ENCODE data around the gene RALB.

The RALB gene

GRCh38 chr2:120321721-120322284 is 69.2 kb downstream of the RALB start:
- DNase-seq (ENCODE audit: insufficient read length, low spot score) (no peak), FAIRE-seq (no peak)
- TF ChIP-seq POLR2A (IDR thresholded peaks at IDR 0.05; ENCODE audit: low read depth, low read length), result no peak

DNA sequence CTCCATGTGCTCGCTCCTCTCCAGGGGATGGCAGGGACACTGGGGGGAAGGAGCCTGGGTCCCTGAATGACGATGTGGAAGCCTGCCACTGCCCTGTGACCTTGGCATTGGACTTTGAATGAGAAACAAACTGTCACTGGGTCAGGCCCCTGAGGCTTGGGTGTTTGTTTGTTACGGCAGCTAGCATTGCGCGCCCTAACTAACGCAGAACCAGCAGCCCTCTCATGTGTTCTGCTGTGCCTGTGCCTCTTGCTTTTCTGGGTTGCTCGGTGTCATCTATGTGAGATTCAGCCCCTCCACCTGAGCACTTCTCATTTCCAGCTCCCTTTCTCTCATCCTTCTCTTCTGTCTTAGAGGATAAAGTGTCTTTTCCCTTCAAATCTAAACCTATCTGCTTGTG is 69.7 kb downstream of the RALB start:
- no peak for TF ChIP-seq POLR2A (IDR thresholded peaks at IDR 0.05; ENCODE audit: low read depth, low read length)
- no peak for FAIRE-seq

DNA sequence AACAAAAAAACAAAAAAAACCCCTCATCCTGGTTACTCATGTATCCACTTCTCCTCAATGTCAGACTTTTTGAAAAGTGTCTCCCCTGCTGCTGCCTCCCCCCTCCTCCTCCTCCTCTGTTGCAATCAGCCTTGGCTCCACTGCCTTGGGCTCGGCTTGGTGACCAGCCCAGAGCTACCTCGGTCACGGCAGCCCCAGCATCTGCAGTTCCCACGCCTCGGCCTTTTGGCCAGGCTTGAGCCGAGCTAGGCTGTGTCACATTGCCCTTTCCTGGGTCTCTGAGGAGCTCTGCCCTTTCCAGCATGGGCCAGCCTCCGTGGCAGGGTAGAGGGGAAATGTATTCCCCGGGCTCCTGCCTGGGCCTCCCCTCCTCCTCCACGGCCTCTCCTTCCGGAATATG is 70.6 kb downstream of the RALB start:
- TF ChIP-seq POLR2A (IDR thresholded peaks at IDR 0.05; ENCODE audit: low read depth, low read length), result no peak
- DNase-seq (ENCODE audit: insufficient read length, low spot score) (no peak), FAIRE-seq (no peak)

More for the DNA sequence above, 69.7 kb downstream of the RALB start:
- DNase-seq (ENCODE audit: insufficient read length, low spot score), result no peak

DNA sequence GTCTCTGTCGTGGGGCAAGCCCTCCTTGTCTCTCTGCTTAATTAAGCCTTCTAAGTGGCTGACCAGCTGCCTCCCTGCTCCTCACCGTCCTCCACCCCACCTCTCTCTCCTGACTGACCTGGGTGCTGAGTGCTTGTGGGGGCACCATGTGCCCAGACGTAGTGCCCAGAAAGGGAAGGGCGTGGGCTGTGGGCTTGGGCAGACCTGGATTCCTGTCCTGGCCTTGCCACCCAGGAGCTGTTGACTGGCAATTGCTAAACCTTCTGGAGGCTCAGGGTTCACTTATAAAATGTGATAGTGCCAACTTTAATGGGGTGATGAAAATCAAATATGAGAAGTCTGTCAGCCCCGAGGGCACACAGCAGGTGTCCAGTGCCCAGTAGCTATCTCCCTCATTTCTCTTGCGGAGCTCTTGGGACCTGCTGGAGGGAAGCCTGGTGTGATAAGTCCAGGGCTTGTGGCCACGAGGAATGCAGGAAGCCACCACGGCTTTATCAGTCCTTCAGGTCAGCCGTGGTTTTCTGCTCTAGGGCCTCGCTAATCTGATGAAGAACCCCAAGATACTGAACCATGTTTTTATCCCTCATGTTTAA is 71.3 kb downstream of the RALB start:
- DNase-seq (ENCODE audit: insufficient read length, low spot score) (no peak), FAIRE-seq (no peak)
- no peak for TF ChIP-seq POLR2A (IDR thresholded peaks at IDR 0.05; ENCODE audit: low read depth, low read length)

DNA sequence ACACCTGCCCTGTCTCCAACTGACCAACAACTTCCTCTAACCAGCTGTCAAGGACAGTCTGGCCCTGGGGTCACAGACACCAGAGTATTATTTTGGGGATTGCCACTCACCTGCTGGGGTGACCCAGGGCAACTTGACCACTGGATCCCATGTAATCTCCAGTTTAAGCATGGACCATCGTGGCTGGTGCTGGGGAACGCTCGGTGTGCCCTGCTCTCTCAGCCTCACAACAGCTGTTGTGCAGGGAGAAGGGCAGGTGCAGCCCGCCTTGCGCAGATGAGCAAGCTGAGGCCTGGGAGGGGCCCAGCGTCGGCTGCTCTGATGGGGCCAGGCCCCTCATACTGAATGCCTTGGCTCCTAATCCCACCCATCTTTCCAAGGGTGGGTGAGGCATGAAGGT is 72.3 kb downstream of the RALB start:
- no peak for TF ChIP-seq POLR2A (IDR thresholded peaks at IDR 0.05; ENCODE audit: low read depth, low read length)
- FAIRE-seq, result no peak
- DNase-seq (ENCODE audit: insufficient read length, low spot score), result no peak

DNA sequence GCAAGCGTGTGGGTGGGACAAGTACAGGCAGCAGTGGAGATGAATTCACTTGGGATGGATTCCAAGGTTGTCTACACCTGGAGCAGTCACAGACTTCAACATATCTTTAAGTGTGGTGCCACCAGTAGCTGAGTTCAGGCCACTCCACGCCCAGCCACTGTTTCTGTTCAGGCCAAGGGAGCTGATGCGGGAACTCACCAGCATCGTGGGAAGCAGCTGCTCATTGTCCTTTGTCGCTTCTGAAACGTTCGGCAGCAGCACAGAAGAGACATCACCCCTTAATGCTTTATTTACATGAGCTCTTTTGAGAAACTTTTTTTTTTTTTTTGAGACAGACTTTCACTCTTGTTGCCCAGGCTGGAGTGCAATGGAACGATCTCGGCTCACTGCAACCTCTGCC is 73.4 kb downstream of the RALB start:
- DNase-seq (ENCODE audit: insufficient read length, low spot score) (no peak), FAIRE-seq (no peak)
- TF ChIP-seq POLR2A (IDR thresholded peaks at IDR 0.05; ENCODE audit: low read depth, low read length), result no peak

- no peak for DNase-seq (ENCODE audit: insufficient read length, low spot score)
- no peak for FAIRE-seq
- no peak for TF ChIP-seq POLR2A (IDR thresholded peaks at IDR 0.05; ENCODE audit: low read depth, low read length)
Measured at GRCh38 chr2:120330946-120331822, 78.5 kb downstream of the RALB start.

GRCh38 chr2:120331903-120332302 is 79.3 kb downstream of the RALB start:
- FAIRE-seq (no peak), DNase-seq (ENCODE audit: insufficient read length, low spot score) (no peak)
- no peak for TF ChIP-seq POLR2A (IDR thresholded peaks at IDR 0.05; ENCODE audit: low read depth, low read length)

- FAIRE-seq, result no peak
- TF ChIP-seq POLR2A (IDR thresholded peaks at IDR 0.05; ENCODE audit: low read depth, low read length), result no peak
- no peak for DNase-seq (ENCODE audit: insufficient read length, low spot score)
Measured at GRCh38 chr2:120332384-120332783, 79.7 kb downstream of the RALB start.

DNA sequence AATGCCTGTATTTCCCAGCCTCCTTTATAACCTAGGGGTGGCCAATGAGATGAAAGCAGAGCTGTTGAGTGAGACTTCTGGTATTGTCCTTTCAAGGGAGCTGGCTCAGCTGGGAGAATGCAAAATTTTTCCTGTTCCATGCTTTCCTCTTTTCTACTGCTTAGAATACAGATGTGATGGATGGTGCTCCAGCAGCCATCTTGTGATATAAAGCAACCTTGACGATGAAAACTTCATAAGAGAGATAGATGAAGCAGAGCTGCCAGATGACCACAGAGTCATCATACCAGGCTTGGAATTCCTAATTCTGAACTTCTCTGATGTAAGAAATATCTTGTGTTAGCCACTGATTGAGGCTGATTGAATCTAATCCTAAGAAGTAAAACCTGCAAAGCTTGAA is 81.4 kb downstream of the RALB start:
- no peak for DNase-seq (ENCODE audit: insufficient read length, low spot score)
- no peak for FAIRE-seq
- TF ChIP-seq POLR2A (IDR thresholded peaks at IDR 0.05; ENCODE audit: low read depth, low read length), result no peak

- no peak for TF ChIP-seq POLR2A (IDR thresholded peaks at IDR 0.05; ENCODE audit: low read depth, low read length)
- DNase-seq (ENCODE audit: insufficient read length, low spot score) (no peak), FAIRE-seq (no peak)
Measured at GRCh38 chr2:120336749-120337148, 84.1 kb downstream of the RALB start.

DNA sequence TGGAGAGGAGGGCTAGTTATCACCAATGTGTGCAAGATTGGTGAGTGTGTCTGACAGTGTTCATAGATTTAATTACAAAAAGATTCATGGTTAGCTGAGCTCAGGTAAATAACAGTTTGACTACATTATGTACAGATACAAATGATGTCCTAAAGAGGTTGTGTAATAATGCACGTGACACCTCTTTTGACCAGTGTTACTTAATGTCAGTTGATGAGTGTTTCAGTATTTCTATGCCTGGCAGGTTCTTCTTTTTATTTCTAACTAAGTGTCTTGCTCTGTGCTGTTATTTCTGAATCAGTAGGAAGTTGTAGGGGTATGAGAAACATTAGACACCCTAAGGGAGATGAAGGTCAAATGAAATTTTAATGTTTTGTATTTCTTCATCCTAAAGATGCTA is 85.4 kb downstream of the RALB start:
- DNase-seq (ENCODE audit: insufficient read length, low spot score) (no peak), FAIRE-seq (no peak)
- no peak for TF ChIP-seq POLR2A (IDR thresholded peaks at IDR 0.05; ENCODE audit: low read depth, low read length)

DNA sequence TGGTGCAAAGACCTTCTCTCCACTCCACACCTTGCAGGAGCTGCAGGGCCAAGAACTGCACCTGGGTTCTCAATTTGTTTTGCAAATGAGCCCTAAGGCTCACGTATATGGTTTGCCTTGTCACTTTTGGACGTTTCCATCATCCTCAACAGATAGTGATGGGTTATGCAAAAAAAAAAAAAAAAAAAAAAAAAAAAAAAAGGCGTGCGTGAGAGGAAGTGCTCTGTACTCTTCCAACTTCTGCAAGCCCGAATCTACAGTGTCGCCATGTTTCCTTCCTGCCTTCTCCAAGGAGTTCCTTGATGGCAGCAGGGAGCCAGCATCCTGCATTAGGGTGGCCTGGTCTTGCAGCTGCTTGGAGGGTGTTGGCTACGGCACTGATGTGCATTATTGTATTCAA is 89.3 kb downstream of the RALB start:
- TF ChIP-seq POLR2A (IDR thresholded peaks at IDR 0.05; ENCODE audit: low read depth, low read length), result no peak
- DNase-seq (ENCODE audit: insufficient read length, low spot score) (no peak), FAIRE-seq (no peak)

DNA sequence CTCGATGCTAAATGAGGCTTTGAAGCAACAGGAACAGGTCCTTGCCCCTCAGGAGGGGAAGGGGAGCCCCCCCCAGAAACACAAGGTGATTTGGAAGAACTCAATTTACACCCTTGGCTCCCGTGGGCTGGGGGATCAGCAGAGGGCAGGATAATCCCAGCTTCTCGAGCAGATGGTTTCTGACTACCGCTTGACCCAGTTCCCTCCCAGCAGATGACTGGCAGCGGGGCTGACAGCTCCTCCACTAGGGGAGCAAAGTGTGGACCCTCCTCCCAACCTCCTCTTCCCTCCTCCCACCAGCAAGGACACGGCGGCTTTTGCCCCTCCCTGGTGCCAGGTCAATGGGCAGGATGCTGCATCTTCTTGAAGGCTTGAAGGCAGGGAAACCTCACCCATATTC is 89.8 kb downstream of the RALB start:
- DNase-seq (ENCODE audit: insufficient read length, low spot score) (no peak), FAIRE-seq (no peak)
- TF ChIP-seq POLR2A (IDR thresholded peaks at IDR 0.05; ENCODE audit: low read depth, low read length), result no peak

DNA sequence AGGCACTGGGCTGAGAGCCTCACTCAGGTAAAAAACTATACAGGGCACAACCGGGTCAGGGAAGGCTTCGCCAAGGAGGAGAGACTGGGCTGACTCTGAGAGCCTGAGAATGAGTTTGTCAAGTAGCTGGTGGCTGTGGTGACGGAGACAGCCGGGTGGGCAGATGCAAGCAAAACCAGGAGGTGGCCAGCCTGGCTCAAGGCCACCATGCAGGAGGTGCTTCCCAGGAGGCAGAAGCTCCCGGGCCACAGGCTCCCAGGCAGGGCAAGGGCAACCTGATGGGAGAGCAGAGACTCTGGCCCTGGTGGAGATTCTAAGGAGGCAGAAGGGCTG is 90.4 kb downstream of the RALB start:
- DNase-seq (ENCODE audit: insufficient read length, low spot score), result no peak
- TF ChIP-seq POLR2A (IDR thresholded peaks at IDR 0.05; ENCODE audit: low read depth, low read length), result no peak
- no peak for FAIRE-seq
